Activated gamma-delta T cell treated with Interleukin-2 at 50 U/mL for 16 hours (primary cell): ENCODE measurements around the gene ZFYVE19.

Source experiments
- DNase-seq: peaks from one replicate; pipeline ENCODE4 v3.0.0-alpha.2; 2020

ZFYVE19 gene

DNA sequence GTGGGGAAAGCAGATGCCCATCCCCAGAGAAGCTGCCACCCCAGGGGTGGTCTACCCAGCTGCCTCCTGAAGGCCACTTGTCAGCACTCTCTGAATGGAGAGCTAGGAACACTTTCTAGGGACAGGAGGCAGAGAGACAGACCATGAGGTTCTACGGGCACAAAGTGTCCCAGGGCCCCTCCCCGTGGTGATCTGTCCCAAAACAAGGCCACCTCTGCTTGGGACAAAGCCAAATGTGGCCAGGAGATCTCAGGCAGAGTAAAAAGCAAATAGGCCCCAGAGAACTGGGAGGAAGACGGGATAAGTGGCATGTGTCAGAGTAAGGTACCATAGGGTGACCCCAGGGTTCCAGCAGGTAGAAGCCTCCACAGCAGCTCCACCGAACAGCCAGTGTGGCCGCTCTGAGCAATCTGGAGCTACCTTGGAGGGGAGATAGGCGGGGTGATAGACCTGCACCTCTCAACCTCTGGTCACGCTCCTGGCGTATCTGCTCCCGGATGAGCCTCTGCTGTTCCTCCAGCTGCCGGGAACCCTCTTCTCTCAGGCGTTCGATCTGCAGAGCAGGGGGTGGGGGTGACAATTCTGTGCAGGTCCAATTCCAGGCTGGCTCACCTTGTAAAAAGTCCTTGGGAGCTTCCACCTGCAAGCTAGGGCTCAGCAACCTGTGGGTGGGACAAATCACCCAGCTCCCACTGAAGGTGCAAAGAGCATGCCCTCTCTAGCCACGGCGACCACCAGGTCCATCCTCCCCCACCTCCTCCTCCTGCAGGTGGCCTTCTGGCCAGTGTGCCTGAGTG lies 31.0 kb upstream of the ZFYVE19 start:
- DNase-seq = no peak

DNA sequence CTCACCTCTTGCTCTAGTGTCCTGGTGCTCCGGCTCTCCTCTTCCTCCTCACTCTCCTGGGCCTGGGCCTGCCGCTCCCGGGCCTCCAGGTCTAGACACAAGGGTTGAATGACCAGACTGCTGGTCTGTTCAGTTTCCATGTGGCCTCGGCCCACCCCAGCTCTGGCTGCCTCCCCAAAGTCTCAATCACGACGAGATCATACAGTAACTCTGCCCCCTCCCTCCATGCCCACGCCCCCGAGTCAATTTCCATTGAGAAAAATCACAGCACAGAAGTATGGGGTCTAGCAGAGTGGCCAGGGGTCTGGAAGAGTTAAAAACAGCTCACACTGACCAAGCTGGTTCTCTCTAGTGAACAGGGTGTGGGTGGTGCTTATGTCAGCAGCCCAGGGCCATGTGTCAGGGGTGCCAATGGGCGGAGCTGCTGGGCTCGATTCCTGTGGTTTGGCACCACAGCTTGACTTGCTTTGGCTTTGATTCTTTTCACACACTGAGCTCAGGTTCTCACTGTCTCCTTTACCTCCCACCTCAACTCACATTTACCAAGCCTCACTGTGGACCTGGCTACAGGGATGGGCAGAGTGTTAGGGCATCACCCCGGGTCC lies 30.2 kb upstream of the ZFYVE19 start:
- peak; percentile 68 for DNase-seq

DNA sequence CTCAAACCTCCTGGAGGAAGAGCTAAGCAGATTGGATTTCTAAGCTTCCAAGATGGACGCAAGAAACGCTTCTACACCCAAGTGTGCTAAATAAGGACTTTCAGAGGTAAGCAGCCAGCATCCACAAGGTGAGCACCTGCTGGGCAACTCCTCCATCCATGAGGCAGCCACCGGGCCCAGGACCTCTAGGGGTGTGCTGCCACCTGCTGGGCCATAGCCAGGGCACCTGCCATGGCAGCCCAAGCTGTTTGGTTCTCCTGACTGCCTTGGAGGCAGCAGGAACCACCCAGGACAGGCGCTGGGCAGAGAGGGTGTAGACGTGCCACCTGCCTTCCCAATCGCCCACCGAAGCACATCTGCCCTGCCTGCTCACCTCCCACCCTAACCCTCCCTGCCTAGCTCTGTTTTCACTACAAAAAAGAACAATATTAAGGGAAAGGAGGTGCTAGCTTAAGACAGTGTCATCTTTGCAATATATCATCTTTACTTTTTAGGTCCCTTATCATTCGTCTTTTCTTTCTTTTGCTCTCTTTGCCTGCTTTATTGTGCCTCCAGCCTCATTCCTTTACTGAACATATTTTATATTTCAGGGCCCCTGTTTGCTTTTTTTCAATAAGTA lies 24.2 kb upstream of the ZFYVE19 start:
- DNase-seq = peak; percentile 78

DNA sequence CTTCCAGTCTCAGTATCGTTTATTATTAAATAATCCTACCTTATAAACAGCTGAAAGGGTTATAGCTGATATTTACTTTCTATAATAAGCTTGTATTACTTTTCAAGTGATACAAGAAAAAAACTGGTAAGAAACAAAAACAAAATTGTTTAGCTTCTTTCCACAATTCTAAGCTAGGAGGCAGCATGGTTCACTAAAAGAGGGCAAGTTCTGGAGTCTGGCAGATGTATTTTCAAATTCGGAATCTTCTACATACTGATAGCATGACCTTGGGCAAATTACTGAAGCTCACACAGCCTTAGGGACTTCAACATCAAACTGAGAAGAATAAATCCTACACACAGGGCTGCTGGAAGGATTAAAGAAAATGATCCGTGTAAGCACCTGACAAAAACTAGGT lies 21.7 kb upstream of the ZFYVE19 start:
- no peak for DNase-seq

DNA sequence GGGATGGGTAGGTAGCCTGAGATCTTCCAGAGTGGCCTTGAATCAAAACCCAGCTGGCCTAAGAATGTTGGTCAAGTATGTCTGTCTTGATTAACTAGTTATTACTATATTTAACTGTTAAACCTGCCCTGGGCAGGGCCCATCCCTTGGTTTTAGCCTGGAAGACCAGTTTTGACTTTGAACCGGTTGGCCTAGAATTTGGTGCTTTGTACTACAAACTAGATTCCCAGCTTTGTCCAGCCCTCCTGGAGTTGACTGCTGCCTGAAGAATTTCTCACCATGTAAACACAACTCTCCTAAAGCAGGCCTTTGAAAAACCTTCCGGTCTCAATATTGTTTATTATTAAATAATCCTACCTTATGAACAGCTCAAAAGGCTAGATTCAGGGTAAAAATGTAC lies 21.1 kb upstream of the ZFYVE19 start:
- no peak for DNase-seq

DNA sequence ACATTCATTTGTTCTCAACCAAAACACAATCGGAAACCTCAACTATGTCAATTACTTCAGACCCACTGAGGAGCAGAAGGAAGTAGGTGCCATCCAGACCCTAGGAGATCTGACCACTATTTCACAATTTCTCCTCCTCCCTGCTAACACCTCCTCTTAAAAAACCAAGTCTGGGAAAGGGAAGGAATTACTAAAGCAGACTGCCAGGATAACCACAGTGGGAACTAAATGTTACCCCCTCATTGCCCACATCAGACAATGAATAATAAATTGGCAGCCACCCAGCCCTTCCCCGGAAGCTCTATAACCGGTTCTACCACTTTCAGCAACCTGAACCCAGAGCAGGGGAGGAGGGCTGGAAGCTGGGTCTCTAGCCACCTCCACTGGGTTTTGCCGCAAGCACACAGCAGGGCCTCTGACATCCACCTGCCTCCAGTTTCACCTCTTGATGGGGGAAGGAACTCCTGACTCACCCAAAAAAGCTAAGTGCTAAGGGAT lies 19.5 kb upstream of the ZFYVE19 start:
- DNase-seq = peak; percentile 48

DNA sequence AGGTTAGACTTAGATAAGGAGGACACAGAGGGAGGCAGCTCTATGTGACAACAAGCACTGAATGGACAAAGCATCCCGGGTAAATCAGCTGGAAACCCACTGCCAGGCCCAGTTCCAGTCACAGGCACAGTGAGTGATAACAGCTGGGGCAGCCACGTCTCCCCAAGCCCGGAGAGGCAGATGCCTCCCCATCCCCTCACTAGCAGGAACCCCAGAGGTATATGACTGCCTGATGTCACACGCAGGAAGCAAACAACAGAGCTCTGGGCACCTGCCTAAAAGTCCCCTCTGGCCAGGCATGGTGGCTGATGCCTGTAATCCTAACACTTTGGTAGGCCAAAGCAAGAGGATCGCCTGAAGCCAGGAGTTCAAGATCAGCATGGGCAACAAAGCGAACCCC lies 18.9 kb upstream of the ZFYVE19 start:
- no peak for DNase-seq

DNA sequence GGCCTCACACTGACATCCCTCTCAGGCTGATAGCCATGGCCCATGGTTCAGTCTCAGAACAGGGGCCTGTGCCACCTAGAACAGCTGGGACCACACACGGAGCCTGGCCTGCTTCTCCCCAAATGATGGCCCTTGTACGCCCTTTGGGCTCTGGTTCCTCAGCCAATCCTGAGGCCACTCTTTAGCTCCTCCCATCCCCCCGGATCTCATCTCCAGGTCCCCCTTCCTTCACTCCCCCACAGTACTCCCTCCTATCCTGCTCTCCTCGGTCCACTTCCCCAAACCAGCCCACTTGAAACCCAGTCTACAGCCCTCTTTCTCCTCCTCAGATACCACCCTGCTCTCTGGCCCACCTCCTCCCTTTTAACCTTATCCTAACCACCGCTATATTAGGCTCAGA lies 17.8 kb upstream of the ZFYVE19 start:
- no peak for DNase-seq

DNA sequence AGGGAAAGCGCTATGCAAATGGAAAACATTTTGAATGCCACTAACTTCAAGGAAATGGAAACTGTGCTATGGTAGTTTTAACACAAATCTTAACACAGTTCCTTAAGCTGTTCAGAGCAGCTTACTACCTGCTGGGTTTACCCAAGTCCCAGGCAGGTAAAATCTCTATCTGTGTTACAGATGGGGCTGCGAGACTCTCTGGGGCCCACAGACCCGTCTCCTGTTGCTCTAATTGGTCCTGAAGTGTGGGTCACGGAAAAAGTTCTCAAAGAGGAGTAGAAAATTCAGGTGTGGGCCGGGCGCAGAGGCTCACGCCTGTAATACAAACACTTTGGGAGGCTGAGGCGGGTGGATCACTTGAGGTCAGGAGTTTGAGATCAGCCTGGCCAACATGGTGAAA lies 16.9 kb upstream of the ZFYVE19 start:
- DNase-seq = no peak

DNA sequence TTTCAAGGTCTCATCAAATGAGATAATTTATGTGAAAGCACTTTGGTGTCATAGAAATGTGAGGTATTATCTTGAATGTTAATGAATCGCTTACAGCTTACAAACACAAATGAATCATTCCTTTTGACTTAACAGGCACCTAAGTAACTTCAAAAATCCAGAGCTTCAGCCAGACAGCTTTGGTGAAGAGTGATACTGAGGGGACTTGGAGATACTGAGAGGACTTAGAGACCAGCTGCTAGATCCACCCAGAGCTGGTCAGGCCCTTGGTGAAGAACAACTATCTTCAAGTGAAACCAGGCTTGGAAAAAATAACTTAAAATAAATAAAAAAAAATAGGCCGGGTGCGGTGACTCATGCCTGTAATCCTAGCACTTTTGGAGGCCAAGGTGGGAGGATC lies 16.2 kb upstream of the ZFYVE19 start:
- DNase-seq = no peak

DNA sequence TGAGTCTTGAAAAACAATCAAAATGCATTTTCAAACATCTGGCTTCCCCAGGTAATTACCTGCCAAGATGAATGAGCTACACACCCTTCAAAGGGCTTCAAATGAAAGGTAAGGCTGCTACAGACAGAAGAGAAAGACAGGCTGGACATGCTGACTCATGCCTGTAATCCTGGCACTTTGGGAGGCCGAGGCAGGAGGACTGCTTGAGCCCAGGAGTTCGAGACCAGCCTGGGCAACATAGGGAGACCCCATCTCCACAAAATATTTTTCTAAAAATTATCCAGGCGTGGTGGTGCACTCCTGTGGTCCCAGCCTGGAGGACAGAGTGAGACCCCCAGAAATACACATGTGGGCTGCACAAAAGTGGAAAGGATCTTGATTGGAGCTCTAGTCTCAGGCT lies 14.5 kb upstream of the ZFYVE19 start:
- no peak for DNase-seq

DNA sequence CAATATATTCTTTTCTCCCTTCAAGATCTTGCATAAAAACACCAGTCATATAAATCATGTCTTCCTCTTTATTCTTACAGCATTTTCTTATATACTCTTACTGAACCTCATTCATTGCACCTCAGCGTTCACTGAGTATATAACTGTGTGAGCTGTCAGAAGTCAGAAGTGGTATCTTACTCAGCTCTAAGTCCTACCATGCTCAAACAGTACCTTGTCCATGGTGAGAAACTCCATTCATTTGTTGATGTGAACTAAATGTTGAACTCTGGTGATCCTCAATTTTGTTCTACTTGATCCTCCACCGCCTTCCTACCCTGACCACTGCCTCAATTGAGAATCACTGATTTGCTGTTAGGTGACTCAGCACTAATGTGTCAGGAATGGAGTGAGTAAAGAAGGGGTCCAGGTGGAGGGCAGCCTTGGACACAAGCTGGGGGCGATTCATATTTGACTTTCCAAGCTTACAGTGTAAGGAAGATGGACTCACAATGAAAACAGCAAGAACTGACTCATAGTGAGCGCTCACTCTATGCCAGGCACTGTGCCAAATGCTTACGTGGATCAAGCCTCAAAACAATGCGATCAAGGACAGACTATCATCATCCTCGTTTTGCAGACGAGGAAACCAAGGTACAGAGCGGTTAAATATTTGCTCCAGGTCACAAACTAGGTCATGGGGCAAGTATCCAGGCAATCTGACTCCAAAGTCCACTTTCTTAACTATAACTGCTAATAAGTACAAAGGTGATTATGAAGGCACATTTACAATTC lies 13.5 kb upstream of the ZFYVE19 start:
- no peak for DNase-seq

DNA sequence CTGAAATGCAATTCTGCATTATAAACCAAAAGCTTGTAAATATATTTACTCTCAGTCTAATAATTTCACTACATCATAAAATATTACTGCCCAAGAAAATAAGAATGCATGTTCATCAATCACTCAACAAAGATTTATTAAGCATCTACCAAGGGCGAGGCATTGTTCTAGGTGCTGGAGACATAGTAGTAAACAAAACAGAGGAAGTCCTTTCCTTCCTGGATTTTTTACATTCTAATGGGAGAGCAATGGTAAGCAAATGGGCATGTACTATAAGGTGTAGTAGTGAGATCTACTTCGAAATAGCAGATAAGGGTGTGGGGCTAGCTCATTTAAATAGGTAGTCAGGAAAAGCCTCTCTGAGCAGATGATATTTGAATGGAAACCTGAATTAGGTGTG lies 10.8 kb upstream of the ZFYVE19 start:
- no peak for DNase-seq

DNA sequence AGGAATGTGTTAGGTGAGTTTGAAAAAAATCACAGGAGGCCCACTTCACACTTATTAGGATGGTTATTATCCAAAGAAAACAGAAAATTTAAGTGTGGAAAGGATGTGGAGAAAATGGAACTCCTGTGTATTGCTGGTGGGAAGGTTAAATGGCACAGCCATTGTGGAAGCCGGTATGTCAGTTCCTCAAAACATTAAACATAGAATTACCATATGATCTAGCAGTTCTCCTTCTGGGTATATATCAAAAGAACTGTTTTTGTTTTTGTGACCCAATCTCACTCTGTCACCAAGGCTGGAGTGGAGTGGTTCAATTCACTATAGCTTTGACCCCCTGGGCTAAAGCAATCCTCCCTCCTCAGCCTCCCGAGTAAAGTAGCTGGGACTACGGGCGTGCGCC lies 10.4 kb upstream of the ZFYVE19 start:
- no peak for DNase-seq

DNA sequence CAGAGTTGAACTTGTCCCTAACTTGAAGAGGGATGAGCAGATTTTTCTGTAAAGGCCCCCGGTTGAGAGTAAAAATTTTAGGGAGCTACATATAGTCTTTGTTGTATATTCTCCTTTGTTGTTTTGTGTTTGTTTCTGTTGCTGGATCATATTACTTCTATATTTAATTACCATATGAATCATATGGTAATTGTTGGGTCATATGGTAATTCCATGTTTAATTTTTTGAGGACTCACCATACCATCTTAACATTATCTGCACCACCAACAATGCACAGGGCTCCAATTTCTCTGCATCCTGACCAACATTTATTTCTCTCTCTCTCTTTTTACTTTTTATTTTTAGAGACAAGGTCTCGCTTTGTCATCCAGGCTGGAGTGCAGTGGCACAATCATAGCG lies 7.4 kb upstream of the ZFYVE19 start:
- no peak for DNase-seq

DNA sequence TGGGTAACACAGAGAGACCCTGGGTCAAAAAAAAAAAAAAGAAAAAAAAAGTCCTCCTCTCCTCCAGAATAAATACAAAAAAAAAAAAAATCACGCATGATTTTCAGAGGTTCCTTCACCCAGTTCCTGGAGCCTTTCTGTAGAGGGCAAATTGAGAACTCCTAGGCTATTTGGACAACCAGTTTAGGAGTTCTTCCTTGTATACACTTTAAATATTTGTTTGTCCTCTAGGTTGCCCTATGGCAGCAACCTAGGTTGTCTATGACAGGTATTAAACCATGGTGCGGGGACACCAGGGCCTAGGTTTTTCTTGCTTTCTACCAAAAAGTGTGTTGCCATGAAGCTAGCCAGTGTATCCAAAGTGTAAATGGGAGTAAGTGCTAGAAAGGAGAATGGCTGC lies 3.8 kb upstream of the ZFYVE19 start:
- no peak for DNase-seq

DNA sequence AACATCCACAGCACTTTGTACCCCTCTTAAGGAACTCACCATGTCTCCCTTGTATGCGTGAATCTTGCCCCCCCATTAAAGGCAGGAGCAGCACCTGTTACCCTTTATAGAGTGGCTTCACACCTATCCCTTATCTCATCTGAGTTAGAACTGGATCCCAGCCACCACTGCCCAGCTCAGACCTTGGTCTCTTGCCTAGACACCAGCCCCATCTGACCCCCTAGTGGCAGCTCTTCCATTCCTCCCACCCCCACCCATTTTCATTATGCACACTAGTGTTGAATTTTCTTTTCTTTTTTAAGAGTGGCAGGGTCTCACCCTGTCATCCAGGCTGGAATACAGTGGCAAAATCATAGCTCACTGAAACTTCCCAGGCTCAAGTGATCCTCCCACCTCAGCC lies 3.2 kb upstream of the ZFYVE19 start:
- DNase-seq = no peak

DNA sequence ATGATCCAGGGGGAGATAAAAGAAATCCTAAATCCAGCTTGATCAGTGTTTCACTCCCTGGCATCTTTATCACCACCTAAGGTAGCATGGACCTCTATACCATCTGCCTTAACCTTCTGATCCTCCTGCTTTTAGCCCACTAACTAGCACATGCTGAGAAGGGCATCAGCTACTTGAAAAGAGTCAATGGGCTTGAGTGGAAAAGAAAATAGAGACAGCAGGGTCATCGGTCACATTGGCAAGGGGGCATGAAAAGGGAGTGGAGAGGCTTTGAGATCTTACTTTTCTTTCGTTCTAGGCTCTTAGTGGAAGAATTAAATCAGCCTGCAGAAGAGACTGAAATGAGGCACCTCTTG lies 239 bp upstream of the ZFYVE19 start:
- DNase-seq = no peak

DNA sequence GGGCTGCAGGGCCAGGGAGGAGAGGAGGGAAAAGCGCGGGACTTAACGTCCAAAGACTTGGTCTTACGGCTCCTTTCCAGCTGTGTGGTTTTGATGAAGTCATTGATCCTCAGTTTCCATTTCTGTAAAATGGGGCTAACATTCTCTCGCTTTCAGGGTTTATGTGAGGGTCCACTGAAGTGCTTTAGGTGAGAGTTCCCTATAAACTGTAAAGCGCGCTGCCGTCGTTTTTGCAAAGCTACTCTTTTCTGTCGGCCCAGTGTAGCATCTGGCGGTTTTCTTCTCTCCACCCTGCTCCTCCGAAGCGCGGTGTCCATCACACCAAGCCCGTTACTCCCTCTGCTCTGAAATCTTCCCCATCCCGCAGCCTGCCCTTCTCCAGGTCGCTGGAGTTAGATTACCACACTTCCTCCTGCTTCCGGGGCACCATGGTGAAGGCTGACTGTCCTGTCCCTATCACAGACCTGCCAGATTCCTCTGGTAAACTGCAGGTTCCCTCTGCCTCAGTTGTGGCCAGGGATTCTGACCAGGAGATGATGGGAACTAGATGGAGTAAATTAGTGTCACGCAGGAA lies 1.1 kb downstream of the ZFYVE19 start:
- no peak for DNase-seq

DNA sequence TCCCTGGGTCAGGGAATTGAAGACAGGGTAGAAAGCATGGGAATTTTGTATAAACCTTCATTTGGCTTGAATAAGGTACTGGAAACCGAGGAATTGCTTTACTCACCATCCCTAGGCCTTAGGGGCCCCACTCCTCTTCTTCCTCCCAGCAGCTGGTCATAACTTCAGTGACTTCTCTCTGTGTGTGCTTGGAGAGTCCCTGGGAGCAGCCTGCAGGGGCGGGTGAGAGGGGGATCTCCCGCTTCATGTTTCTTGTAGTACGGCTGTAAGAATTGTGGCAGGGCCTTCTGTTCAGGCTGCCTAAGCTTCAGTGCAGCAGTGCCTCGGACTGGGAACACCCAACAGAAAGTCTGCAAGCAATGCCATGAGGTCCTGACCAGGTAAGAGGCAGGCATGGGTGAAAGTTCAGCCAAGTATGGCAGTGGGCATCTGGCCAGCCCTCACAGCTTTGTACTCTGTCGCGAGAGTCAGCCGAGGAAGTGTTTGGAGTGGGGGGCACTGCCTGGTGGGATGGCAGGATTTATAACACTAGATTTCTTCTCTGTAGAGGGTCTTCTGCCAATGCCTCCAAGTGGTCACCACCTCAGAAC lies 2.1 kb downstream of the ZFYVE19 start:
- no peak for DNase-seq

DNA sequence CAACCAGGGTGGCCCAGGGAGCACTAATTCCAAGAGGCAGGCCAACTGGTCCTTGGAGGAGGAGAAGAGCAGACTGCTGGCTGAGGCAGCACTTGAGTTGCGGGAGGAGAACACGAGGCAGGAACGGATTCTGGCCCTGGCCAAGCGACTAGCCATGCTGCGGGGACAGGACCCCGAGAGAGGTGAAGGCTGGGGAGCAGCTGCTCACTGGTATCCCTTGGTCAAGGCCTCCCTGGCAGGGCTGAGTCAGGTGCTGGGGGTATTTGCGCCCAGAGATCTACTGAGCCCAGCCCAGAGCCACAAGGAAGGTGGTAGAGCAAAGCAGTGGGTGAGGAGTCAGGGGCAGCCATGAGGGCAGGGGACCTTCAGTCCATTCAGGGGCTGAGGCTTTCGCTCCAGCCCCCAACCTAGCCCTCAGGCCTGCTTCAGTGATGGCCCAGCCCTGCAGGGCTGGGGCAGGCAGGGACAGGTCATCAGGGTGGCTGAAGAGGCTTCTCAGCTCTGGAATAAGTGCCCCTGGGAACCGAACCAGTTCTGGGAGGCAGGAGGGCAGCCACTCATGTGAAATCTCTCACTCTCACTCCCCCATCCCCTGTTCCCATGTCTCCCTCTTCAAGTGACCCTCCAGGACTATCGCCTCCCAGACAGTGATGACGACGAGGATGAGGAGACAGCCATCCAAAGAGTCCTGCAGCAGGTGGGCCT lies 6.0 kb downstream of the ZFYVE19 start:
- no peak for DNase-seq

DNA sequence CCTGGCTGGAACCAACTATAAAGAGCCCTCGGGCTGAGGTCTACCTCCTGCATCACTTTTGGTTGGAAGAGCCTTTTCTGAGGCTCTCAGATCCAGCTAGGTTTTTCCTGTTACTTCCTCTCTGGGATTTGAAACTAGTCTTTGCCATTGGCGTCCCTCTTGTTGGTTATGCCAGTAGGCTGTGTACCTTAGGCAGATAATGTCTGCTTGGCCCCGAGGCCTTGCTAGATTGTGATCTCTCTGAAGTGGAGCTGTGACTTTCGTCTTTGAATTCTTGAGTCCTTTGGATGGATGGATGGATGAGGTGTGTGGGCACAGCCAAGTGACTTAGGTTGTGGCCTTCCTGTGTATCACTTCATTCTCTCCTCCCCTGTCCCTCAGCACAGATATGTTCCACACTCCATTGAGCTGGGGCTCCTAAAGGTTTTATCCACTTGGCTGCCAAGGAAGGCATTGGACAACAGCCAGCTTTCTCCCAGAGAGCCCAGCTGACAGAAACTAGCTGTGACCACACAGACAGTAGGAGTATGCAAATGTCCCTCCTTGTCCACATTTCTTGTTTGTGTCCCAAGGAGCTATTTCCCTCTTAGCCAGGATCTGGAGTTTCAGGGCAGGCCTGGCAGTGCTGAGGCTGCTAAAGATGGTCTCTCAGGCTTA lies 8.3 kb downstream of the ZFYVE19 start:
- no peak for DNase-seq
